GM15510 (cell line): Measurements from ENCODE around the gene CARD11.

Experiments
- POLR2A ChIP-seq: IDR thresholded peaks from 3 replicates; pipeline ENCODE4 v1.6.1; 2011; ENCODE audit warnings: borderline replicate concordance; ENCODE audit not compliant: insufficient read length; ENCODE audit errors: extremely low read depth

The CARD11 gene

DNA sequence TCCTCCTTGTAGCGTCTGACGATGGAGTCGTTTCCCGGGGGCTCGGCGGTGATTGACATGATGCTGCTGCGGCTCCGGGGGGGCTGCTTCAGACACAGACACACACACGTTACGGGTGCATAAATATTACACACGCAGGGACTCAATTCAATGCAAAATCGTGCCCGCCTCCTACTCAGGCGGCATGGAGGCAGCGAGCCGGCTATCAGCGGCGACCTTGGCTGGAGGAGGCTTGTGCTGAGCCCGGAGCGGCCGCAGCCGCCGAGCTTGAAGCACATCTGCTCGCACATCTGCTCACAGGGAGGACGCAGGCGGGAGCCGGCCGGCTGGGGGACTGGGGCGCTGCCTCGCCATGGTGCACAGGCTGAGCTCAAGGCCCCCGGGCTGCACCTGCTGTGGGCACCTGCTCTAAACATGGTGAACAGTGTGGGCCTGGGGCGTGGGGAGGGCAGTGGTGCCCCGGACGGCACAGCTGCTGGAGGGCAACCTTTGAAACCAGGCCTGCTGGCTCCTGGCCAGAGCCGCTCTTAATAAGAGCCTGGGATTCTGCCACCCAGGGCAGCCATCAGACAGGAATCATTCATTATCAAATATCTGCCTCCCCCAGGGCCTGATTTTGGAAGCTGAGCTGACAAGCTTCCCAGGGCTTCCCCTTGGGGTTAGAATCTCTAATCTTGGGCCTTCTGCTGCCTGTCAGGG is 114.9 kb downstream of the CARD11 start:
- TF ChIP-seq POLR2A, result no peak

DNA sequence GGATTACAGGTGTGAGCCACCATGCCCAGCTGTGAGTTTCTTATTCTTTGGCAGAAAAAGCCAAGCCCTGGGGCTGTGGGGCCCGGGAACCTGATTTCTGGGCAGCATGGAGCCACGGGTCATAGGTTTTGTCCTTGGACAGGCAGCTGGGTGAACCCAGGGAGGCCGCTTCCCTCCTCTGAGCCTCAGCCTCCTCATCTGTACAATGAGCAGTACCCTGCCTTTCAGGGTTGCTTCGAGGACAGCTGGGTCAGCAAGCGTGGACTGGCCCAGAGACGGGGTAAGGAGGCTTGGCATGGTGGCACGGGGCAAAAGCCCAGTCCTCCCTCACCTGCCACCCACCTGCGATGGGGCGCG is 115.4 kb downstream of the CARD11 start:
- TF ChIP-seq POLR2A, result no peak

DNA sequence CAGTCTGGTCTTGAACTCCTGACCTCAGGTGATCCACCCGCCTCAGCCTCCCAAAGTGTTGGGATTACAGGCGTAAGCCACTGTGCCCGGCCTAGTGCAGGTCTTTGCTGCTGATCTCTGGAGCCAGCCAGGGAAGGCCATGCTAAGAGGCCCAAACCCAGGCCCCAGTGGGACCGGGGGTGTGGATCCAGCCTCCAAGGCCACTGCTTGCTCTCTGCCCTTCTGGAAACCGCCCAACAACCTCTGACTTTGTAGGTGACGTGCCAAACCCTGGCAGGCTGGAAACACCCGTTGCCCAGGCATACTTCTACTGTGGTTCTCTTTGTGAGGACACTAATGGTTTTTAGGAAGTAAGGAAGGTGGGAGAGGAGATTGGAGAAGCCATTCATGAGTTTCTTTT is 116.1 kb downstream of the CARD11 start:
- TF ChIP-seq POLR2A, result no peak

DNA sequence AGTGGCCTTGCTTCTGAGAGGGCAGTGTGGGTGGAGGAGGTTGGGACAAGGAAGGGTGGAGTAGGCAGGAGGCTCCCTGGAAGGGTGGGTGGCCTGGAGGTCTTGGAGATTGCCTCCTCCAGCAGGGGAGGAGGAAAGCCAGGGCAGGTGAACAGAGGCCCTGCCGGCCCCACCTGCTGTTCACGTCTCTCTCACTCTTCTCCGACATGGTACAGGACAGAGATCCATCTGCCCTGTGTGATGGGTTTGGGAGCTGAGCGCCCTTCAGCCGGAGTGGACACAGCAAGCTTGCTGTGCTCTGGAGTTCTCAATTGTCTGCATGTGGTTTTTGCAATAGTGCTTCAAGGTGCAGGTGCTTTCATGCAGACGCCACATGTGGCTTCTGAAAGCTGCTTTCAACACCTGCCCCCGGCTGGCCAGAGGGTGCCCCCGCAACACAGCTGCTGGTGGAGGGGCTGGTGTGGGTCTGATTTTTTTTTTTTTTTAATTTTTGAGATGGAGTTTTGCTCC is 116.7 kb downstream of the CARD11 start:
- no peak for TF ChIP-seq POLR2A

DNA sequence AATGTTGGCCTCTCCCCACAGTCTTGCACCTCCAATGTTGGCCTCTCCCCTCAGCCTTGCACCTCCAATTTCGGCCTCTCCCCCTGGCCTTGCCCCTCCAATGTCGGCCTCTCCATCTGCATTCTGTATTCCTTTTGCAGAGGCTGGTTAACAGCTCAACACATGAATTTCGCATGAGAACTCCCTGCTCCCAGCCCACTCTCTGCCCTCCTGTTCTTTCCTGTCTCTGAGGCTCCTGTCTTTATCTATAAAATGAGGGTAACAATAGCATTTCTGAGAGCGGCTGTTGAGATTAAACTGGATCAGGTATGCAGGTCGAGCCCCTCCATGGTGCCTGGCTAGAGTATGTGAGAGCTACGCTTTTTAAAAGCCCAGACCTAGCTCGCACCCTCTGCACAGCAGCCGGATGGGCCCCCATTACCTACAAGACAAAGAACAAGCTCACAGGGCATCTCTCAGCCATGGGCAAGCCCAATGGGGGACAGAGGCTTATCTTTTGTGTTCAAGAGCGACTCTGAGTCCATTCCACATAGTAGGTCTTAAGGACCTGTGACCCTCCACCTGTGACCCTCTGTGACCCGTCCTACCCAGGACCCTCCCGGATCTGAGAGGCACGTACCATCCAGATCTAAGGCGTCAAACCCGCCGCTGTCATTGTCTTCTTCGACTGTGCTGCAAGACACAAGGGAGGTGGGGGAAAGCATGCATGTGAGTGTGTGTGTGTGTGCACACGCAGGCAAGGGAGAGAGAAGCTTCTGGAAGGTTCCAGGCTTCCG is 117.4 kb downstream of the CARD11 start:
- TF ChIP-seq POLR2A, result no peak

DNA sequence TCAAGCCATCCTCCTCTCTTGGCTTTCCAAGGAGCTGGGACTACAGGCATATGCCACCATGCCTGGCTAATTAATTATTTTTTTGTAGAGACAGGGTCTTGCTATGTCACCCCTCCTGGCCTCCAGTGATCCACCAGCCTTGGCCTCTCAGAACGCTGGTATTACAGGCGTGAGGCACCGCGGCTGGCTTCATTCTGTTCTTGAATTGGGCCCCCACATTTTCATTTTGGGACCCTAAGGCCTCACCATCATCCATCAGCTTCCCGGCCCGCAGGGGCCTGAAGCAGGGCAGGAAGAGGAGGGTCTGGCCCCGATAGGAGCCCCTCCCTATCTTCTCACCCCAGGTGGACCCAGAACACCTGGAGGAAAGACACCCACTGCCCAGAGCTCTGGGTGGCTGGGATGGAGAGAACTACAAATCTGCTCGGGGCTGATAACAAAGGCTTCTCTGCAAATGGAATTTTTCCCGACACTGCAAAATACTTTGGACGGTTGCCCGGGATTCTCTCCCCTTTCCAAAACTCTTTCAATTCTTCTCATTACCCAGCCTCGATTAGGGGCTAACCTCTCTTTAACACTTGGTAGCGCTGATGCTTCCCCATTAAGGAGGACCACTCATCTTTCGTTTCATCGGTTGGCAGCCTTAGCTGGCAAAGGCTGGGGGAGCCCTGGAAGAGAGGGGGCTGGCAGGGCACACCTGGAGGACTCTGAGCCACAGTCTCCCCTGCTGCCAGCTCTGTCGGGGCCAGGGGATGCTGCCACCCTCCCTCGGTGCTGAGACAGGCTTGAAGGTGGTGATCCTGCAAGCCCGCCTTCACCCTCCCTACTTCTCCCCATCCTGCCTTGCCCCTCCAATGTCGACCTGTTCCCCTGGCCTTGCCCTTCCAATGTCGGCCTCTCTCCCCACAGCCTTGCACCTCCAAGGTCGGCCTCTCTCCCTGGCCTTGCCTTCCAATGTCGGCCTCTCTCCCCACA is 118.5 kb downstream of the CARD11 start:
- TF ChIP-seq POLR2A, result no peak

DNA sequence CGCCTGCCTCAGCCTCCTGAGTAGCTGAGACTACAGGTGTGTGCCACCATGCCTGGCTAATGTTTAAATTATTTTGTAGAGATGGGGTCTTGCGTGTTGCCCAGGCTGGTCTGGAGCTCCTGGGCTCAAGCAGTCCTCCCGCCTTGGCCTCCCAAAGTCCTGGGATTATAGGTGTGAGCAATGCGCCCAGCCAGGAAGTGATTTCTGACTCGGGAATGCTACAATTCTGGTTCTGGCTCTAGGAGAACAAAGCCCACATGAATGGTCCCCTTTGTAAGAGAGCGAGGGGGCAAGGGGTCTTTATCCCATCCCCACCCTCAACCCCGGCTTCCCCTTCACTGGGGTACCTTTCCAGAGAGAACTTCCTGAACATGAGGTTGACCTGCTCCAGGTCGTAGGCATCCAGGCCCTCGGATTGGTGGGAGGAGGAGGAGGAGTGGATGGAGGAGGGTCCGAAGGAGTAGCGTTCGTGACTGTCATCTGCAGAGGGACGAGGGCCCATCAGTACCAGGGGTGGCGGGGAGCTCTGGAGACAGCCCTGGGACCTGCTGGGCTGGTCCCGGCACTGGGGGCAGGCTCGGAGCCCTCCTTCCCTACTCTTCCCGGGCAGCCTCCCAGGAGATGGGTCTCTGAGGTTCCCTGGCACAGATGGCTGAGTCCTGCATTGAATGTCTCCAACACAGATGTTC is 119.6 kb downstream of the CARD11 start:
- no peak for TF ChIP-seq POLR2A

DNA sequence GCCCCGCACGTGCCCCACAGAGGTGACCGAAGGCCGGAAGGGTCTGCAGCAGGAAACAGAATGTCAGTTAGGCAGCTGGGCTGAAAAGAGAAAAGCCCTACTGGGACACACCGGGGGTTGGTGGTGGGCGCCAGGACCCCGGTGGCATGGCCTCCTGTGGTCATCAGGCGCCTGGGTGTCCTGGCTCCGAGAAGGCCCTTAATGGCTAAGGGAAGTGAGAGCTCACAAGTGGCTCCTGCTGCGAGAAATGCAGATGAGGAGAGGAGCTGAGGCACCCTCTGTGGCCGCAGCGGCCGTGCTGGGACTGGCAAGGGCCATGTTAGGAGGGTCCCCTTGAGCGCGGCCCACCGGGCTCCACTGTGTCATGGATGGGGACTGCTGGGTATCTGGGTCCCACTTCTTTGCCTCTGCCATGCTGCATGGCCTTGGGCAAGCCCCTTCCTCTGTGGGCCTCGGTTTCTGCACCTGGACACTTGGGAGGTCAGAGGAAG is 120.3 kb downstream of the CARD11 start:
- no peak for TF ChIP-seq POLR2A

DNA sequence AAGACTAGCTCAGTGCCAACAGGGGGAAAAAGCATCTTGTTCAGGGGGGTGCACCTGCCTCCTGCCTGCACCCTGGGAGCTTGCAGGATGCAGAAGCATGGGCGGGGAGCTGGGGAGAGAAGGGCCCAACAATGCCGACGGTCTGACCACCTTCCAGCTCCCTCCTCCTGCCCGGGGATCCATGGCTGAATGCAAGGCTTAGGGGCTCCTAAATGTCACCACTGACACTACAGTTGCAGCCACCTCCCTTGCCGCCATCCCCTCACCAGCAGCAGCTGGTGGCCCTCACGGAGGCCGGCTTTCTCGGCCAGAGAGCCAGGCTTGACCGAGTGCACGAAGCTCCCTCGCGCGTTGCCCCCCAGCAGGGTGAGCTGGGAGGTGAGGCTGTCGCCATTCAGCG is 120.8 kb downstream of the CARD11 start:
- TF ChIP-seq POLR2A, result no peak

DNA sequence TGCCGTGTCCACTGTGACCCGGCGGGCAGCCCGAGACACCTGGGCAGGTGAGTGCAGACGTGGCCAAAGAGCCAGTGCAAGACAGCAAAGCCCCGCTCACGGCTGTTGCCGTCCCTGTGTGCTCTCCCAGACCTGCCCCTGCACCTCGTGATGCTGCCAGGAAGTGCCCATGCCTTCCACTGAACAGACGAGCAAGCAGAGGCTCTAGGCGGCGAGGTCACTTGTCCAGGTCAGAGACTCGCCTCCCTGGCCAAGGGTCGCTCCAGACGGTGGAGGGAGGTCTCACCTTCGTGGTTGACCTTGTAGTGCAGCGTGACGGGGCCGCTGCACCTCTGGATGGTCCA is 121.3 kb downstream of the CARD11 start:
- no peak for TF ChIP-seq POLR2A

DNA sequence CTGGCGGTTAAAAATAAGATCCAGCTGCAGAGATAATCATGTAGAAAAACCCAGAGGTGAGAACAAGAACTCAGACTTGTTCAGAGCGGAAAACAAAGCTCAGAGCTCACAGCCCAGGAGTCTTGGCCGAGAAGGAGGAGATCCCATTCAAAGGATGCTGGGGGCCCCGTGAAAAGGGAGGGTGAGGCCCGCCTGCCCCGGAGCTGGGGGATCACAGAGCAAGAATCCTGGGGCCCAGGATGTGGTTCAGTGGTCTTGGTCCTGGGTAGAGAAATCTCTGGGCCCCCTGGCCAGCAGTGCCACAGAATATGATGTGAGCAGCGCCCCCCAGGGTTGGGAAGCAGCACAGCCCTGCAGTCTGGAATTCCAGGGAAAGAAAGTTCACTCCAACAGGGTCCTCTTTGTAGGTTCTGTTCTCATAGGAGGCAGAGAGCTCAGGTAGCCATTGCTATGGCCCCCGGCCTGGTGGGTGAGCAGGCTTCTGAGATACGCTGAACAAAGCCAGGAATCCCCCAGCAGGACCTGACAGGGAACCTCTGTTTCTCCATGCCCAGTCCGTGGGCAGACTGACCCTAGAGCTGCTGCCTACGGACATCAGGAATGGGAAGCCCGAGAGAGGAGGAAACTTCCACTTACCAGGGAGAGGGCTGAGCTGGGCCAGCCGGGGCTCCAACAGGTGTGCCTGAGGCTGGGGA is 121.9 kb downstream of the CARD11 start:
- no peak for TF ChIP-seq POLR2A

DNA sequence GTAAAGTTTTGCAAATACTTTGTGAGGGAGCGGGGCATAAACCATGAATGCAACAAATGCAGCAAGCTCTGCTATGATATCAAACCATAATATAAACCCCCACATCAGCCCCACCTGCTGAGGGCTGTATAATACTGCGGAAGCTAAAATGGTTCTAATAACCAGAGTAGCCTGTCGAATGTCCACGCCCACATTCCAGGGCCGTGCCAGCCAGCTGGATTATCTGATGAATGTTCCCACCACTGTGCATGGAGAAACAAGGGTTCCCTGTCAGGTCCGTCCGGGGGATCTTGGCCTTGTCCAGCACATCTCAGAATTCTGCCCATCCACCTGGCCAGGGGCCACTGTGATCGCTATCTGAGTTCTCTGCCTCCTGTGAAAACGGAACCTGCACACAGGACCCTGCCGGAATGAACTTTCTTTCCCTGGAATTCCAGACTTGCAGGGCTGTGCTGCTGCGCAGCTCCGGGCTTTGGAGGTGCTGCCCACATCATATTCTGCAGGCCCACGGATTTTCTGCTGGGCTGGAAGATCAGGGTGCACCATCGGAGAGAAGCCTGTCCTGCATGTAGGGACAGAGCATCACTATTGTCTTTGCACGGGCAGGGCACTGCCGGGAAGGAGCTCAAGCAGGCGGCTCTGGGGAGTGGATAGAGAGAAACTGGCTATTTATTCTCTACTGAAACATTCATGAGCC is 122.6 kb downstream of the CARD11 start:
- TF ChIP-seq POLR2A, result no peak

DNA sequence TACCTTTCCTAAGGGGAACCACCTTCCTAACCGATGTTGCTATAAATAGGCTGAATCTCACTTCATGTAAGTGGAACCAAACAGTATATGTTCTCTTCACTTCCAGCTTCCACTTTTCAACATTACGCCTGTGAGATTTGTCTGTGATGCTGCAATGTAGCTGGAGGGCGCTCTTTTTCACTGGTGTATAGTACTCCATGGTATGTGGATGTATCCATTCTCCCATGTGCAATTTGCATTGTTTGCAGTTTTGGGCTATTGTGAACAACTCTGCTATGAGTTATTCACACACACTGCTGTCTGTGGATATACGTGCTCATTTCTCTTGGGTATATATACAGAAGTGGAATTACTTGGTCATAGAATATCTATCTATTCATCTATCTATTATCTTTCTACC is 123.6 kb downstream of the CARD11 start:
- no peak for TF ChIP-seq POLR2A
